Neuronal stem cell (in vitro differentiated cells): Measurements from ENCODE around the gene SORCS3.

Source experiments
- DNase-seq: peaks from one replicate; pipeline ENCODE4 v3.0.0-alpha.2; 2013; ENCODE audit warnings: low spot score
- H2AFZ ChIP-seq: one replicate; pipeline ENCODE4 v1.6.1; 2013; ENCODE audit warnings: mild to moderate bottlenecking, low read length, inconsistent platforms
- H2AK5ac ChIP-seq: 2 replicates; pipeline ENCODE4 v1.6.1; 2013; ENCODE audit warnings: low read depth, mild to moderate bottlenecking, inconsistent platforms, low read length, moderate library complexity, mixed read lengths
- H2BK120ac ChIP-seq: 2 replicates; pipeline ENCODE4 v1.6.1; 2013; ENCODE audit warnings: low read depth, mild to moderate bottlenecking, inconsistent platforms, low read length, moderate library complexity, mixed read lengths
- H2BK12ac ChIP-seq: one replicate; pipeline ENCODE4 v1.6.1; 2013; ENCODE audit warnings: low read length, inconsistent platforms
- H2BK15ac ChIP-seq: 2 replicates; pipeline ENCODE4 v1.6.1; 2013; ENCODE audit warnings: mild to moderate bottlenecking, low read length, inconsistent platforms, mixed read lengths
- H2BK5ac ChIP-seq: one replicate; pipeline ENCODE4 v1.6.1; 2013; ENCODE audit warnings: inconsistent platforms, mild to moderate bottlenecking, low read length, moderate library complexity
- H3K14ac ChIP-seq: one replicate; pipeline ENCODE4 v1.6.1; 2013; ENCODE audit warnings: low read length, inconsistent platforms
- H3K18ac ChIP-seq: 2 replicates; pipeline ENCODE4 v1.6.1; 2013; ENCODE audit warnings: low read length, inconsistent platforms
- H3K23ac ChIP-seq: 2 replicates; pipeline ENCODE4 v1.6.1; 2013; ENCODE audit warnings: low read depth, mild to moderate bottlenecking, mixed read lengths, low read length, inconsistent platforms; ENCODE audit not compliant: poor library complexity
- H3K27ac ChIP-seq: replicated peaks from 3 replicates; pipeline ENCODE4 v1.5.1; 2013; ENCODE audit warnings: low read length, inconsistent platforms
- H3K27me3 ChIP-seq, 3 experiments: 2 replicates each; pipeline ENCODE4 v1.6.1; 2013; ENCODE audit warnings: low read length in 3 of 3, mild to moderate bottlenecking in 2 of 3, inconsistent platforms in 1 of 3, low read depth in 1 of 3, mixed read lengths in 1 of 3, moderate library complexity in 1 of 3; ENCODE audit not compliant: control insufficient read depth in 3 of 3, insufficient read depth in 3 of 3
- H3K36me3 ChIP-seq, 2 donors: replicated peaks in 1 of 2; 2 replicates each; pipeline ENCODE4 v1.6.1; 2013; ENCODE audit warnings: low read length in 2 of 2; ENCODE audit not compliant: control insufficient read depth in 2 of 2, insufficient read depth in 2 of 2
- H3K4ac ChIP-seq: 2 replicates; pipeline ENCODE4 v1.6.1; 2013; ENCODE audit warnings: inconsistent platforms, mild to moderate bottlenecking, low read length, moderate library complexity
- H3K4me1 ChIP-seq, 2 donors: 1 replicate in 1 of 2; 2 replicates in 1 of 2; pipeline ENCODE4 v1.6.1; 2013; ENCODE audit warnings: low read length in 2 of 2, low read depth in 1 of 2; ENCODE audit not compliant: control insufficient read depth in 2 of 2, insufficient read depth in 1 of 2
- H3K4me2 ChIP-seq: one replicate; pipeline ENCODE4 v1.6.1; 2013; ENCODE audit warnings: mild to moderate bottlenecking, low read length, inconsistent platforms; ENCODE audit not compliant: insufficient read depth, poor library complexity, severe bottlenecking
- H3K4me3 ChIP-seq, 2 donors: 2 replicates each; pipeline ENCODE4 v1.5.1; 2013; ENCODE audit warnings: low read length in 2 of 2, mild to moderate bottlenecking in 2 of 2, inconsistent platforms in 1 of 2, moderate library complexity in 1 of 2
- H3K79me1 ChIP-seq: one replicate; pipeline ENCODE4 v1.6.1; 2013; ENCODE audit warnings: low read depth, mild to moderate bottlenecking, inconsistent platforms, low read length, moderate library complexity
- H3K9ac ChIP-seq: one replicate; pipeline ENCODE4 v1.6.1; 2013; ENCODE audit warnings: mild to moderate bottlenecking, low read depth, low read length, inconsistent platforms; ENCODE audit not compliant: poor library complexity
- H3K9me3 ChIP-seq, 2 donors: replicated peaks in 1 of 2; 2 replicates each; pipeline versions ENCODE3 to v1.6.1; 2013; ENCODE audit warnings: low read length in 2 of 2, mild to moderate bottlenecking in 2 of 2, inconsistent platforms in 1 of 2, low read depth in 1 of 2, mixed read lengths in 1 of 2, moderate library complexity in 1 of 2; ENCODE audit not compliant: control insufficient read depth in 2 of 2, insufficient read depth in 1 of 2
- H4K8ac ChIP-seq: one replicate; pipeline ENCODE4 v1.6.1; 2013; ENCODE audit warnings: low read depth, mild to moderate bottlenecking, inconsistent platforms, low read length, moderate library complexity
- H4K91ac ChIP-seq: one replicate; pipeline ENCODE4 v1.6.1; 2013; ENCODE audit warnings: low read length, low read depth, mild to moderate bottlenecking, inconsistent platforms; ENCODE audit not compliant: poor library complexity
- WGBS, 2 donors: extraction: QIAGEN DNeasy Blood & Tissue Kit; methylation state at CpG; one replicate each; pipeline ENCODE4 v1.1.7; 2013; ENCODE audit warnings: missing lambda C conversion rate in 2 of 2, mixed read lengths in 1 of 2; ENCODE audit not compliant: insufficient read length in 2 of 2, insufficient replicate concordance in 1 of 2; ENCODE audit errors: extremely low coverage in 2 of 2; 5-methylcytosine and 5-hydroxymethylcytosine counted together

Gene SORCS3

DNA sequence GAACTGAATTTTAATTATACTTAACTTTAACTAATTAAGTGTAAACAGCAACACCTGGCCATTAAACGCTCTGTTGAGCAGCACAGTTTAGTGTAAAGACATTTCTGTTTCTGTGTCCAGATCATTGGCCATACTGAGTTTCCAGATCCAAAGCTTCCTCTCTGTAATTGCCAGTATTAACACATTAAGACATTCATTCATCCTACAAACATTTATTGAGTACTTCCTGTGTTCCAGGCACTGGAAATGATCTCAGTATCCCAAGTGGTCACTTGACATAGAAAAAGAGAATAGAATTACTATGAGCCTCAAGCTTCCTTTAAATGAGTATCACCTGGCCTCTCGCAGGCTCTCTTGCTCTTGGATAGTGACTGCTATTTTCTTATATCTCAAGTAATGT, 618.1 kb downstream of the SORCS3 start:
- Histone ChIP-seq H2BK12ac (no peak overlapping the region), H3K4ac (no peak overlapping the region), H3K4me2 (no peak overlapping the region), H3K23ac (no peak overlapping the region), H3K27ac (no peak overlapping the region), H4K91ac (no peak overlapping the region), H2BK120ac (no peak overlapping the region), H3K27me3 (no peaks in the 10 kb centered on the region), H3K4me3 (no peak overlapping the region), H2AFZ (no peak overlapping the region), H3K4me1 (peaks cover 0 to 2% of the 10 kb centered on the region in 2 donors), H4K8ac (no peak overlapping the region), H2AK5ac (no peak overlapping the region), H2BK5ac (no peak overlapping the region), H3K9me3 (no peaks in the 10 kb centered on the region), H3K36me3 (no peaks in the 10 kb centered on the region), H2BK15ac (no peak overlapping the region), H3K14ac (no peak overlapping the region), H3K18ac (no peak overlapping the region), H3K79me1 (no peaks in the 10 kb centered on the region), H3K9ac (no peak overlapping the region)
- DNase-seq = no peak
- no CpG with 5 or more reads among the region's 2 CpGs for WGBS, 2 donors

DNA sequence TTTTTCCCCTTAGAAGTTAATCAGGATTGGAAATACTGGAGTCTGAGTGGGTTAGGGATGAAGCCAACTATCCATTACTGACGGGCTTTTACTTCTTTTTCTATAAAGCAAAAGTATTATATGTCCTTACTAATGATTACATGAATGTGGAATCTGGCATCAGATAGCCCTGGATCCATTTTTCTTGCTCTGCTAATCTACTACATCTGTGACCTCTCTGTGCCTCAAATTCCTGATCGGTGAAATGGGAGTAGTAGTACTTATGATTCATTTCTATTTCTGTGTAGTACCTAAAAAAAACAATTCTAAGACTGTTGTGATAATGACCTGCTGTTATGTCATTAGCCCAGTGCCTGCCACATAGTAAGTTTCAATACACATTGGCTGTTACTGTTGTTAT, 621.6 kb downstream of the SORCS3 start:
- no peak overlapping the region for H2BK120ac ChIP-seq

DNA sequence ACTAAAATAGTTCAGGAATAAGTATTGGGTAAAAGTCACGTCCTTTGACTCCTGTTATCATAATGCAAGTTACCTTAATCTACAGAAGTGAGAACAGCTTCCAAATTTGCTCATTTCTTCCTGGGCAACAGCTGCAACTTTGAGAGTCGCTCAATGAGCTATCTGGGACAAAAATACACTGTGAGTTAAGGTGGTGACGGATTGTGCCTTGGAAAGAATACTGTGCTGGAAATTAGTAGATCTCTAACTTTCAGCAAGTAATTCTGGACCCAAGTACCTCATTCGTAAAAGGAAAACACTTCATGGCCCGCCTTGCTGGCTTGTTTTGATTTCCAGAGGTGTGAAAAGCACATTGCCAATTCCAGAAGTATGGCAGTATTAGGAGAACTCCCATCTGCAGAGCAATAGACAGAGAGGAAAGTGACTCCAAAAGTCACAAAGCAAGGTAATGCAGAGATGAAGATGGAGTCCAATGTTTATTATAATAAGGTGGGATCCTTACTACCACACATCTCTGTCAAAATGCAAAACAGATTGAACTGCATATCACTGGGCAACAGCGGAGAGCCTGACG, 626.0 kb downstream of the SORCS3 start:
- no peak overlapping the region for H2BK120ac ChIP-seq
- H3K4ac ChIP-seq = no peak overlapping the region
- H4K91ac ChIP-seq = no peak overlapping the region
- H2BK5ac ChIP-seq = no peak overlapping the region
- H3K23ac ChIP-seq = no peak overlapping the region
- no peak overlapping the region for H3K9ac ChIP-seq
- H3K27me3 ChIP-seq = no peaks in the 10 kb centered on the region
- no peaks in the 10 kb centered on the region for H3K36me3 ChIP-seq
- no peaks in the 10 kb centered on the region for H3K9me3 ChIP-seq
- no peak overlapping the region for H2AK5ac ChIP-seq
- H4K8ac ChIP-seq = no peak overlapping the region
- DNase-seq = no peak
- H3K18ac ChIP-seq = no peak overlapping the region
- H2BK15ac ChIP-seq = no peak overlapping the region
- H3K4me2 ChIP-seq = no peak overlapping the region
- H3K79me1 ChIP-seq = no peaks in the 10 kb centered on the region
- no peak overlapping the region for H3K4me3 ChIP-seq
- peaks cover 0 to 2% of the 10 kb centered on the region in 2 donors for H3K4me1 ChIP-seq
- no peak overlapping the region for H3K27ac ChIP-seq
- no CpG with 5 or more reads among the region's 7 CpGs for WGBS, 2 donors
- no peak overlapping the region for H3K14ac ChIP-seq
- H2BK12ac ChIP-seq = no peak overlapping the region
- no peak overlapping the region for H2AFZ ChIP-seq

More for the DNA sequence above, 621.6 kb downstream of the SORCS3 start:
- Histone ChIP-seq H3K4me1 (peaks cover 0 to 2% of the 10 kb centered on the region in 2 donors), H3K9me3 (no peaks in the 10 kb centered on the region), H3K36me3 (no peaks in the 10 kb centered on the region), H4K91ac (no peak overlapping the region), H3K14ac (no peak overlapping the region), H2BK5ac (no peak overlapping the region), H3K4me3 (no peak overlapping the region), H2BK15ac (no peak overlapping the region), H3K4me2 (no peak overlapping the region), H3K27ac (no peak overlapping the region), H3K9ac (no peak overlapping the region), H3K18ac (no peak overlapping the region), H2BK12ac (no peak overlapping the region), H3K23ac (no peak overlapping the region), H4K8ac (no peak overlapping the region), H3K79me1 (no peaks in the 10 kb centered on the region), H3K27me3 (no peaks in the 10 kb centered on the region), H3K4ac (no peak overlapping the region), H2AK5ac (no peak overlapping the region), H2AFZ (no peak overlapping the region)
- no peak for DNase-seq
- no CpG with 5 or more reads among the region's 2 CpGs for WGBS, 2 donors

DNA sequence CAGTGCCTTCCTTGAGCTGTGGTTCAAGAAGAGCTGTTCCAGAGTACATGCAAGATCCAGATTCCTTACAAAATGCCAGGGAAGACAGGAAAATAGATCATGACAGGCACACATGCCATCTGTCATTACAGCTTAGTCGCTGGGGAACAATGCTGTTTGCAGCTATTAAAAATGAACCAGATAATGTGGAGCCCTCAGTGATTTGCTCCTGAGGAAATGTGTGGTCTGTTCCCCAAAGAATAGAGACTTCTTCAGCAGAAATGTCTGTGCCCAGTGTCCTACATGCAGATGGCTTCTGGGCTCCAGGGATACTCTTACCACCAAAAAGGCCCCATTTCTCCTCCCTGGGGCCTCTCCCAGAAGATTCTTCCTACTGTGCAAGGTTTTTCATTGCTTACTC, 627.9 kb downstream of the SORCS3 start:
- no CpG with 5 or more reads among the region's 1 CpG for WGBS, 2 donors
- no peak overlapping the region for H3K18ac ChIP-seq
- H3K4ac ChIP-seq = no peak overlapping the region
- no peak overlapping the region for H2AFZ ChIP-seq
- no peak overlapping the region for H2AK5ac ChIP-seq
- no peak overlapping the region for H3K27ac ChIP-seq
- H3K4me1 ChIP-seq = no peaks in the 10 kb centered on the region
- H3K36me3 ChIP-seq = no peaks in the 10 kb centered on the region
- no peaks in the 10 kb centered on the region for H3K9me3 ChIP-seq
- no peak overlapping the region for H3K4me2 ChIP-seq
- DNase-seq = no peak
- H3K27me3 ChIP-seq = no peaks in the 10 kb centered on the region
- no peak overlapping the region for H3K23ac ChIP-seq
- H3K9ac ChIP-seq = no peak overlapping the region
- H4K8ac ChIP-seq = no peak overlapping the region
- H2BK15ac ChIP-seq = no peak overlapping the region
- no peak overlapping the region for H2BK5ac ChIP-seq
- no peak overlapping the region for H2BK120ac ChIP-seq
- H3K4me3 ChIP-seq = no peak overlapping the region
- no peak overlapping the region for H4K91ac ChIP-seq
- no peaks in the 10 kb centered on the region for H3K79me1 ChIP-seq
- no peak overlapping the region for H2BK12ac ChIP-seq
- H3K14ac ChIP-seq = no peak overlapping the region
